NCI-H2171 (cell line): Measurements from ENCODE around the gene DPP6.

Source experiments
- DNase-seq: peaks from one replicate; lab custom pipeline; 2025; lab: John Stamatoyannopoulos, UW

The DPP6 gene

DNA sequence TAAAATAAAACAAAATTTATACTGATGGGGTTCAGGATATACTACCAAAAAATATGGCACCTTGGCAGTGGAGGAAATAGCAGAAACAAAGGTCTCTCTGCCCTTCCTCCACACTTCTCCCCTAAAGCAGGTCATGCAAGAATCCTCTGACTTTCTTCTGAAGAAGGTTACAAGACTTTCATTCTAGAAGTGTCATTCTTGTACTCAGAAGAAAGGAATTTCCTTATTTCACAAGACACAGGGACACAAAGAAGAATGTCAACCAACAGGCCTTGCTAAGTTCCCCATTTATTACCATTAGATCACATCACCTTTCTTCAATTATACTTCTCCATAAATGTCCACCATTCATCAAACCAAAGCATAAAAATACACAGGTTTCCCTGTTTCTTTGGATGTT, 480.6 kb downstream of the DPP6 start:
- DNase-seq: no peak

- DNase-seq: no peak
Measured at GRCh38 chr7:154540596-154540995, 488.4 kb downstream of the DPP6 start.

DNA sequence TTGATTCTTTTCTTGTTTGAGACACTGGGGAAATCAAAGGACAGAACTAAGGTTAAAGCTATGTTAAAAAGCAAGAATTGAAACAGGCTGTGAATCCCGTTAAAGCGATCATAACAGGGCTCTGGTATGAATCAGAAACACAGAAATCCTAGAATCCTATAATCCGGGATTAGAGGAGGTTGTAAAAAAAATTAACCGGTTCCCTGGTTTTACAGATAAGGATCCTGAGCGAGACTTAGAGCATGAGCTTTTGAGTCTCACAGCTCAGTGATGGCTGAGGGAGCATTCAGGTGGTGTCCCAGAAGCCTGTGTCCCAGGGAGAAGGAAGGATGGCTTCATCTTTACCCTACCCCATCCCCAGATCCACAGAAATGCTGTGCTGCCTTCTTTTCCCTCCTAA, 489.4 kb downstream of the DPP6 start:
- no peak for DNase-seq

- DNase-seq: no peak
Measured at GRCh38 chr7:154546946-154547587, 494.9 kb downstream of the DPP6 start.

- DNase-seq: no peak
Measured at GRCh38 chr7:154553711-154554265, 501.6 kb downstream of the DPP6 start.

GRCh38 chr7:154559454-154559853, 507.3 kb downstream of the DPP6 start:
- no peak for DNase-seq

GRCh38 chr7:154564676-154565075, 512.5 kb downstream of the DPP6 start:
- no peak for DNase-seq

- DNase-seq: no peak
Measured at GRCh38 chr7:154566877-154567276, 514.7 kb downstream of the DPP6 start.

- no peak for DNase-seq
Measured at GRCh38 chr7:154568346-154568745, 516.1 kb downstream of the DPP6 start.

DNA sequence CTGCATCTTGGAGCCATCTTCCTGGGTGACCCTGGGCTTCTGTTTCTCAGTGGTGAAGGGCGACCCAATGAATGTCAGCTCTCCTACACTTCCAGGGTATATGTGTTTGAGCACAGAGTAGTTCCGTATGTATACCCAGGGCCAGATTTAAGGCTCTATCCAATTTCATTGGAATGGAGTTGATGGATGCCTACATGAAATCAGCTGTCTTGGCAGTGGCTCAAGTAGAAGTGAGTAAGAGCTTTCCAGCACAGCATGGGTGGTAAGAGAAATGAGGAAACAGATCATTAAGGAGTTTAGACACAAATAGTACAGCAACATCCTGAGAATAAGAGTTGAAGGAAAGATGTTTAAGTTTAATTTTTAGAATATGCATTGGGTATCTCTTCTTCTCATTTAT, 517.7 kb downstream of the DPP6 start:
- no peak for DNase-seq

DNA sequence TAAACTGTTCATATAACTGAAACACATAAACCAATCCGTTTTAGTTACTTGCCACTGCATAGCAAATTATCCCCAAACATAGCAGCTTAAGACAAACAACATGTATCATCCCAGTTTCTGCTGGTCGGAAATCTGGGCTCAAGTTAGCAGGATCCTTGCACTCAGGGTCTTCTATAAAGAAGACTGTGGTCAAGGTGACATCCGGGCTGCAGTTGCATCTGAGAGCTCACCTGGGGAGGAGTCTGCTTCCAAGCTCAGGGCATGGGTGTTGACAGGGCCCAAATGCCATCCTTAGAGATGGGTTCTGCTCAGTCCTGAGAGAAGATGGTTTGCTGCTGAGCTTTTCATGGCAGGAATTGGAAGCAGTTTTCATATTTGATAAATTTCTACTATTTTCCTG, 519.6 kb downstream of the DPP6 start:
- DNase-seq: no peak

DNA sequence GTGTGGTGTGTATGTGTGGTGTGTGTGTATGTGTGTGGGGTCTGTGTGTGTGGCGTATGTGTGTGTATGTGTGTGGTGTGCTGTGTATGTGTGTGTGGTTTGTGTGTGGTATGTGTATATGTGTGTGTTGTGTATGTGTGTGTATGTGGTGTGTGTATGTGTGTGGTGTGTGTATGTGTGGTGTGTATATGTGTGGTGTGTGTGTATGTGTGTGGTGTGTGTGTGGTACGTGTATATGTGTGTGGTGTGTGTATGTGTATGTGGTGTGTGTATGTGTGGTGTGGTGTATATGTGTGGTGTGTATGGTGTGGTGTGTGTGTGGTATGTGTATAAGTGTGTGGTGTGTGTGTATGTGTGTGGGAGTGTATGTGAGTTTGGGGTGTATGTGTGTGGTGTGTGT, 522.0 kb downstream of the DPP6 start:
- no peak for DNase-seq

GRCh38 chr7:154575497-154575896, 523.3 kb downstream of the DPP6 start:
- DNase-seq: no peak

- no peak for DNase-seq
Measured at GRCh38 chr7:154576604-154577003, 524.4 kb downstream of the DPP6 start.

DNA sequence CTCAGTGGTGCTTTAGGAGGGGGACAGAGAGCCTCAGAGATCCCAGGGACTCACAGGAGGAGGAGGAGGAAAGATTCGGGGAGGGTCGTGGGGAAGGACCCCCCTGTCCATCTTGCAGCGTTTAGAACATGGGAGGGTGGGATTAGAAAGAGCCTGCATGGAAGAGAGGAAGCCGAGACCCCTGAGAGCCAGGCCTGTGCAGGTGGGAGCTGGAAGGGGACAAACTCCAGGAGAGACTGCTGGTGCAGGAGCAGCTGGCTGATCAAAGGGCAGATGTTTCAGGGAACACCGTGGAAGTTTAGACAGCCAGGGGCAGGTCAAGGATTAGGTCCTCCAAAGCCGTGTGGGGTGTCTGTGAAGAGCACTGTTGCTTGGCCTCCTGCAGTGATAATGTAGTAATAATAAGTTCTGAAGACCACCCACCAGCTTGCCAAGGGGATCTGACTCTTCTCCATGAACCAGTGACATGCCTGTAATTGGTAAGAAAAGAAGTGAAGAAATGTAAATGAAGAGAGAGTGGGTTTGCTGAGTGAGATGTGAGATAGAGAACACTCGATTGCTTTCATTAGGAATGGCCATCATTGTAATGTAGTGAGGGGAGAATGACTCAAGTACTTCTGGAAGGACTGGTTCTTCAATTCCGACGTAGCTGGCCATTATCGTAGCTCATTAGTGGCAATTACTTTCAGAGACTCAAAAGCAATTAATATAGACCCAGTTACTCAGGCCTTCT, 525.1 kb downstream of the DPP6 start:
- no peak for DNase-seq

- DNase-seq: no peak
Measured at GRCh38 chr7:154578336-154578735, 526.1 kb downstream of the DPP6 start.

- DNase-seq: no peak
Measured at GRCh38 chr7:154579711-154580110, 527.5 kb downstream of the DPP6 start.

GRCh38 chr7:154581251-154581890, 529.2 kb downstream of the DPP6 start:
- DNase-seq: no peak

GRCh38 chr7:154583454-154583853, 531.3 kb downstream of the DPP6 start:
- DNase-seq: no peak

DNA sequence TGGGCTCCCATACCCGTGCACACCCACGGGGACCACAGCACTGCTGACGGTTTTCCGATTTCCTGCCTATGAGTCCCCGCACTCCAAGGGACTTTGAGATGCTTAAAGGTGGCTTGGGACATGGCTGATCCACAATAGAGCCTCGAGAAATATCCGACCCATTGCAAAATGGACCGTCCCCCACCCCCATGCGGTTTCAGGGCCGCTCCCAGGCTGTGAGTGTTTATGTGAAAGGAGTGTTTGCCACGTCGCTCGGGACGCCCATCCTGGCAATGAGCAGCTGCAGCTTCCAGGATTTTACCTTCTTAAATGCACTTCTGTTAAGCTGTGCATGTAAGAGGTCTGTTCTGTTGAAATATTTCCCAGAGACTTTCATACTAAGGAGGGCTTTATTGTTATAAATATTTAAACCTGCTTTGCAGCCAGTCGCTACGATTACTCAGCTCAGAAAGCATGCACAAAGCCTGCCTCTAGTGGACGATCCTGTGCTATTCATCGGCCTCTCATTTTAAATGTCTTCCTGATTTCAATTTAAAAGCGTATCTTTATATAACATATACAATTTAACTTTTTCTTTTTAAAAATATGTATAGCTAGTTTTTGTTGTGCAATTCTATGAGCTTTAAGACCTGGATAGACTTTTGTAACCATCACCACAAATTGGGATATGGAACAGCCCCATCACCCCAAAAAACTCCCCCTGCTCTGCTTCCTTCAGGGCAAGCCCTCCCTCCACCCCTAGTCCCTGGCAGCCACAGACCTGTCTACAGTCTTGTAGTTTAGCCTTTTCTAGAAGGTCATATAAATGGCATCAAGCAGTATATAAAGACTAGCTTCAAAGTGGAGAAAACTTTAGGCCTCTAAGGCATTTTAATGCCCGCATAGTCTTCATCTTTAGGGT, 532.4 kb downstream of the DPP6 start:
- no peak for DNase-seq

DNA sequence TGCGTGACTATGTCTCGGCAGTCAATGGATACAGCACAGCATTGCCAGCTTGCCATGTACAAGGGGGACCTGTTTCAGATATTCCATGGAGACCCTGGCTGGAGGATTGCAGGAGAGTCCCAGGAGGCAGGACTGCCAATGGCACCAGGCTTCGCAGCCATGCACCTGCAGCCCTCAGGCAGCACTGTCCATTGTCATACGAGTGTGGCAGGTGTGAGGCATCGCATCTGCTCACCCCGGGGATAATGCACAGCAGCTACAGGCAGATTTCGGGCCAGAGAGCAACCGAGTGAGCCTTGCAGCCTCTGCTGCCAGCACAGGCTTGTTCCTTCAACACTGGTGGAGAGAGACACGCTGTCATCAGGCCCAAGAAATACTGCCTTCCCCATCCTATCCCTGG, 535.6 kb downstream of the DPP6 start:
- DNase-seq: no peak

- DNase-seq: no peak
Measured at GRCh38 chr7:154591544-154591943, 539.3 kb downstream of the DPP6 start.
